ENCODE results near the gene CAPN10.
"Not testable (repeated sequence)": the region's sequence is repeated elsewhere in the genome, so short reads cannot be mapped to it uniquely, and the experiment has no call there.

Gene CAPN10

DNA sequence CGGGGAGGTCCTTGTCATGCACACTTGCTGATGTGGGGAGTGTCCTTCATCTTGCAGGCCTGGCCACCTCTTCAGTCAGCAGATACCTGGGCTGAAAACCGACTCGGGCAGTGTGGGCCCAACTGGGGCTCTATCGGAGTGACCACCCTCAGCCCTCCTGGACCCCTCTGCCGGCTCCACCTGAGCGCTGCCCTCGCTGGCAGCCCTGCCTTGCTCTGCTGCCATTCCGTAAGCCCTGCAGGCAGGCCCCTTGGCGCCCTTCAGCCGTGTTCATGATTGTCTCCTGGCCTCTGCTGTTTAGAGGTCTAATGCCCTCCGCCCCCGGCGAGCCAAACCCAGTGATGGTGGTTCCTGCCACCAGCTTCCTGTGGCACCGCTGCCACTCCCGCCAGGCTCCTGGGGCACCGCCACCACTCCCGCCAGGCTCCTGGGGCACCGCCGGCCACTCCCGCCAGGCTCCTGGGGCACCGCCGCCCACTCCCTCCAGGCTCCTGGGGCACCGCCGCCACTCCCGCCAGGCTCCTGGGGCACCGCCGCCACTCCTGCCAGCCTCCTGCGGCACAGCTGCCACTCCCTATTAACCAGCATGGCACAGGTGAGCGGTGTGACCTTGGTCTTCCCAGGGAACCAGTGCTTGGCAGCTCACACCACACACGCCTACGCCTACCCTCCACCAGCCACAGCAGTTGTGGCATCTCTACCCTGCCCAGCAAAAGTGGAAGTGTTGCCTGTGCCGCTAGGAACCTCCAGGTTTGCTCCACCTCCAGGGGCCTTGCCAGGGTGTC, 15.9 kb downstream of the CAPN10 start:
- no peak for DNase-seq (ENCODE audit: low read depth in 2 of 2)

DNA sequence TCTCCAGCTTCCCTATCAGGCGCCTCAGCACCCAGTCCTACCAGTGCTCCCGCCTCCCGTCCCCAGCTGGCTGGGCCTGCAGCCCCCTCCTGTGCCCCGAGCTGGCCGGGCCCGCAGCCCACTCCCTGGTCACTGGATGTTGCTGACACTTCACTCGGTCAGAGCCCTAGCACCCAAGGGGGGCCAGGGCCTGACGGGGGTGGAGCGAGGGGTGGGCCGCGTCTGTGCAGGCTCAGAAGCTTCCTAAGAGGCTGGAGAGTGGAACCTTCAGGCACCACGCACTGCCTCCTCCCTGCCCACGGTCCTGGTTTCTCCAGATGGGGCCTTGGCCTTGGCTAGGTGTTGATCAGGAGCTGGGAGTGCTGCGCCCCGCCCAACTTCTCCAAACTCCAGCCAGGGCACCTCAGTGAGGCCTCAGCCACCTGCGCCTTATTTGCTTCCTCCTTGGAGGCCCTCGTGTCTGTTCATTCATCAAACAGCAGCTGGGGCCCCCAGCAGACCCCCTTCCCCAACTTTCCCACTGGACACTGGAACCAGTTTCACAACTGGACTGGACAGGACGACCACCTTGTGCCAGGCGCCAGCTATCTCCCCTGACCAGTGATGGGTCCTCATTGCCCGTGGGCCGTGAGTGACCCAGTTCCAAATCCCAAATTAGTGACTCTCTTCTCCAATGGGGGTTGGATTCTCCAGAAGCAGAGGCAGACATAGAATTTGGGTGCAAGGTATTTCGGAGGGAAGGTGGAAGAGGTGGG, 16.7 kb downstream of the CAPN10 start:
- no peak for DNase-seq (ENCODE audit: low read depth in 2 of 2)

DNA sequence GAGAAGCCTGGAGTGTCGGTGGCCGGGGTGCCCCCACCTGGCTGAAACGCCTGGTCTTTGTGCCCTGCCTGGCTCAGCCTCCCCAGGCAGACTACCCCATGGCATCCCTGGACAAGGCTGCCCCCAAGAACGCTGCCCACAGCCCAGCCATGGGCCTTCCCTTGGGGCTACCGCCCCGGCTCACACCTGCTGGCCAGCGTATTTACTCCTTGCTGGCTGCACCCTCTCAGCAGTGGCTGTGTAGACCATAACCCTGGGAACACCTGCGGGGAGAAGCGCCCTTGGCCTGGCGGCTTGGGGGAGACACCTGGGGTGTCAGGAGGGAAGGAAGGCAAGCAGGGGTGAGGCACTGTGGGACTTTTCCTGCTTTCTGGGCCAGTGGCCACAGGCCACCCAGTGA, 17.3 kb downstream of the CAPN10 start:
- no peak for DNase-seq (ENCODE audit: low read depth in 2 of 2)

DNA sequence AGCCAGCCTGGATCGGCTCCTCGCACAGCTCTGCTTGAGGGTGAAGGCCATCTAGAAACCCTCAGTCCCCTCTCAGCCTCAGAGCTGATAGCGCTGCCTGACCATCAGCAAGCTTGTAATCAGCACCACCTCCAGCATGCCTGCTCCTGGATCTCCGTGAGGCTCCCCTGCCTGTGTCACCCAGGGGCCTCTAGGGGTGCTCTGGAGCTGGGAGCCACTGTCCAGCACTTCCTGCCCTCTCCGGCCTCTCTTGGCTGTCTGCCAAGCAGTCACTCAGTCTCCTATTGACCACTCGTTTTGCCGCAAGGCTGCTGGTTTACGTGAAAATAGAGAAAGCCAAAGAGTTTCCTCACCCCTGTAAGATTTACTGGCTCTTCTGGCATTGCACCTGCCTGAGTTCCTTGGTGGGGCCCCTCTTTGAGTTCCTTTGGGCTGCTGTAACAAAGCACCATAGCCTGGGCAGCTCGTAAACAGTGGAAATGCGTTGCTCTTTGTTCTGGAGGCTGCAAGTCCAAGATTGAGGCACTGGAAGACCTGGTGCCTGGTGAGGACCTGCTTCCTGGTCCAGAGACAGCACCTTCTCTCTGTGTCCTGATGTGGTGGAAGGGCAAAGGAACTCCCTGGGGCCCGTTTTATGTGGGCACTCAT, 17.9 kb downstream of the CAPN10 start:
- no peak for DNase-seq (ENCODE audit: low read depth in 2 of 2)

DNA sequence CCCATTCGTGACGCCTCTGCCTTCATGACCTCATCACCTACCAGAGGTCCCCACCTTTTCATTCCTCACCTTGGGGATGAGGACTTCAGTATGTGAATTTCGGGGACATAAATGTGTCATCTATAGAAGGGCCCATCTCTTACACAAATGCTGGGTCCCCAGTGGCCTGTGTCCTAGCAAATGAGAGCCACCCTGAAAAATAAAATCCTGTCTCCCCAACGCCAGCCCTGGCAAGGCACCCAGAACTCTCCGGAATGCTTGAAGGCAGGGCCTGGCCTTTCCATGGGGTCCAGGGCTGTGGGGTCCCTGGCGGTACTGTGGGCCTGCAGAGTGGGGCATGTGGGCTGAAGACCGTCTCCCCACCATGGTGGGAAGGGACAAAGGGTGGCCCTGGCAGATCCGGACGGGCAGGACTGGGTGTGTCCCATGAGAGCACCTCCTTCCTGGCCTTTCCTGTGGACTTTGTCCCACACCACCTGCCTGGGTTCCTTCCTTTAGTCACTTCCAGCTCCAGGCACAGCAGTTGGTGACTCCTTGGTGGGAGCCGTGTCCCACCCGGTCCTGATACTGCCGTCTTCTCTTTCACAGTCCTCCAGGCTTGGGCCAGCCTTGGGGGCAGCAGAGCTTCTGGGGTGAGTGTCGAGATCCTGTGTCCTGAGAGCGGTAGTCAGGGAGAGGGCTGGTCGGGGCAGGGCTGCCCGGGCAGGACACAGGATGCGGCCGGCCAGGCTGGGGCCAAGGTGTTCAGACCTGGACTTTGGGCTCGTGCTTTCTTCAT, 18.6 kb downstream of the CAPN10 start:
- no peak for DNase-seq (ENCODE audit: low read depth in 2 of 2)

DNA sequence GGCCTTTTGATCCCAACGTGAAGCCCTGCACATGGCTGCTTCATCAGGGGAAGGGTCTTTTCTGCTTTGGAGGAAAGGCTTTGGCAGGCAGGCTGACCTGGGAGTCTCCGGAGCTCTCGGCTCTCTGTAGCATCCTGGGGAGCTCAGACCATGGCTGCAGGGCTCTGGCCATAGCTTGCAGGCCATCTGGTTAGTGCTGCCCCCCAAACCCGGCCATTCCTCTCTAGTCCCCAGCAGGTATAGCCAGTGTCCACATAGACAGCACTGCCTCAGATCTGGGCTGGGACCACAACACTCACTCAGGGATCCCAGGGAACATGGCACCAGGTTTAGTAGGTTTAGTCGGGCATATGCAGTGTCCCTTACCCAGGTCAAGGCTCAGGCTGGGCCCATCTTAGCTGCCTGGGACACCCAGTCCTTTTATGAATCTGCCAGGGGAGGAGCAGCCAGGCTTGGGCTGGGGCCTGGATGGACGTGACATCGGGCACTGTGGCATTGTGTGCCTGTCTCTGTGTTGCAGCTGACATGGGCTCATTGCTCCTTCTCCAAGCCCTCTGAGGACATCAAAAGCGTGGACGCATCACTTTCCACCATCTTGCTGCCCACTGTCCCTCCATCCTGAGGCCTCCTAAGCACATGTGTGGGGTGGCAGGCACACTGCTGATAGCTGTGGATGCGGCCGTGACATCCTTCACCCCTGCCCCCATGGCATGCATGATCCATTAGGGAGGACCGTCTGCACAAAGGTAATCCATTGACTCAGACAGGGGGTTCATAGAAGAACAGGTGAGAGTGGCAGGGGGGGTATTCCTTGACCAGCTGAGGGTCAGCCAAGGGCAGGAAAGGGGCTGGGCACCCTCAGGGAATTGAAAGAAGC, 19.6 kb downstream of the CAPN10 start:
- no peak for DNase-seq (ENCODE audit: low read depth in 2 of 2)

DNA sequence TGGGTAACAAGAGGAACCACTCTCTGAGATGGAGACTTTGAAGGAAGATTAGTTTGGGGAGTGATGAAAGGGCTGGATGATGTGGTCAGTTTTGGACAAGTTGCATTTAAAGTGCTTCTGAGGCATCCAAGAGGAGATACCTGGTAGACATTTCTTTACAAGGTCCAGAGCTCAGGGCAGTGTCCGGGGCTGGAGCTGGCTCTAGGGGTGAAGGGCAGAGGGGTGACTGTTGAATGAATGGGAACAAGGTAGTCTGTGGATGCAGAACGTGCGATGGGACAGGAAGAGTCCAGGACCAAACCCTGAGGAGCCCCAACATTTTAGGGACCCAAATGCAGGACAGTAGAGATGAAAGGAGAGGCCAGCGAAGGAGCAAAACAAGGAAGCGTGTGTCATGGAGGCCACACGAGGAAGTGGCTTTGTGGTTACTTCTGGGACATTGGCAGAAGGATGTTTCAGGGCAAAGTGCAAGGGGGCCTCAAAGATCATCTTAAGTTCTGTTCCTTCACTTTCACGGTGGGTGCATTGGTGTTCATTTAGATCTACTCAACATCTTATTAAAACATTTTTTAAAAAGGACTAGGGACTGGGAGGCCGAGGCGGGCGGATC, 25.2 kb downstream of the CAPN10 start:
- DNase-seq (ENCODE audit: low read depth in 2 of 2) = no peak

DNA sequence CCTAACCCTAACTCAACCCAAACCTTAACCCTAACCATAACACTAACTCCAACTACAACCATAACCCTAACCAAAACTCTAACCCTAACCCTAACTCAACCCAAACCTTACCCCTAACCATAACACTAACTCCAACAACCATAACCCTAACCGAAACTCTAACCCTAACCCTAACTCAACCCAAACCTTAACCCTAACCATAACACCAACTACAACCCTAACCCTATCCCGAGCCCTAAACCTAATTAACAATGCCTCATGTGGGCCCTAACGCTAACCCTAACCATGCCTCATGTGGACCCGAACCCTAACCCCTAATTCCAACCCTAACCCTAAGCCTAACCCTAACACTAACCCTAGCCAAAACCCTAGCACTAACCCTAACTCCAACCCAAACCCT, 27.2 kb downstream of the CAPN10 start:
- no peak for DNase-seq (ENCODE audit: low read depth in 2 of 2)

DNA sequence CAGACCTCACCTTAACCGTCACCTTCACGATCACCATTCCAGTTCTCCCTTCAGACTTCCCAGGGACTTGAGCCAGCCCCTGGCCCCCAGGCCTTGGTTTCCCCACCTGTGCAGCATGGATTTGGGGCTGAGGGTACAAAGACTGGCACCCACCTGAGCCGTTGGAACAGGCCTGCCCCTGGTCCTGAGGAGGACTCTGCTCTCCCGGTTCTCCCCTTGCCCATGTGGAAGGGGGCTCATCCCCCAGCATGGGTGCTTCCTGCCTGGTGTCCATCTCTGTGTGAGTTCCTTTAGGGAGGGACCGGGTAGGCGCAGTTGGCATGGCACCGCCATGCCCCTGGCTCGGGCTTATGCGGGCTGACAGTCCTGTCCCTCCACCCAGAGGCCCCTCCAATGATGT, 27.9 kb downstream of the CAPN10 start:
- no peak for DNase-seq (ENCODE audit: low read depth in 2 of 2)

DNA sequence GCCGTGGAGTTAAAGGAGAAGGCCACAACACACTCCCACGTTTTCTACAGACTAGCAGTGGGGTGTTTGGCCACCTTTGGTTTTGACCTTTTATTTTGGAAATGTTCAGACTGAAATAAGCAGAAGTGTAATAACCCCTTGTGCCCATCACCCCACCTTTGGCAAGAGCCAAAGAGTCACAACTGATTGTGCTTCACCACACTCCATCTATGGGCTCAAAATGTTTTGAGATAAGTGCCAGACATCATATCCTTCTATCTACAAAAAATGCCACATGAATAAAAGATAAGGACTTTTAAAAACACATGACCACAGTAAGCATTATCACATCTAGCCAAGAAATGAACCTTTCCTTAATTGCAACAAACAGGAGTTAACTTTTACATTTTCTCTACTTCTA, 28.9 kb downstream of the CAPN10 start:
- no peak for DNase-seq (ENCODE audit: low read depth in 2 of 2)

DNA sequence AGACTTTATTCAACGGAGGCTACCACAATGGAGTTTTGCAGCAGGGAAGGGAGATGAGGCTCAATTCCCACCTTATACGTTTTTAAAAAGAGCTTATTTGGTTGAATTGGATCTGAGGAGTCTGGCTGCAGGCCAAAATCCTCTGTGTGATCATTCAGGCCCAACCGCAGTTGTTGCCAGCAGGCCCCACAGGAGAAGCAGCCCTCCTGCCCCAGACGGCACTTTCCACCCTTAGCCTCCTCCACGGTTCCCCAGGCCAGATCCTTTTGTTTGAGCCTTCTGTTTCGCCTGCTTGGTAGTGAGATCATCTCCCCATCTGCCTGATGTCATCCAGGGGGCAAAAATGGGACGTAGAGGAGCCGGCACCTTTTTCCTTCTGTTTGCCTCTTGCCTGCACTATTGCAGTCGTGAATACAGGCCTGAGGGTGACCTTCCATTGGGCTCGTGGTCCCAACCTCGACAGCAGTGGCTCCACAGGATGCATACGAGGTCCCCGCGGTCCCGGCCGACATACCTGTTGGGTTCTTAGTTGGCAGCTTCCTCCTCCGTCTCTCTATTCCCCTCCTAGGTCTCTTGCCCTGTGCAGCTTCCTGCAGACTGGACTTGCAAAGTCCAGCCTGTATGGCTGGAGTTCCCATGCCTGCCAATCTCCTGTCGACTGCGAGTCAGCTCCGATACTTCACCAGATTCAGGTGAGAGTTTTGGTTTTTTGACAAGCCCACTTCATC, 29.4 kb downstream of the CAPN10 start:
- DNase-seq (ENCODE audit: low read depth in 2 of 2) = no peak

DNA sequence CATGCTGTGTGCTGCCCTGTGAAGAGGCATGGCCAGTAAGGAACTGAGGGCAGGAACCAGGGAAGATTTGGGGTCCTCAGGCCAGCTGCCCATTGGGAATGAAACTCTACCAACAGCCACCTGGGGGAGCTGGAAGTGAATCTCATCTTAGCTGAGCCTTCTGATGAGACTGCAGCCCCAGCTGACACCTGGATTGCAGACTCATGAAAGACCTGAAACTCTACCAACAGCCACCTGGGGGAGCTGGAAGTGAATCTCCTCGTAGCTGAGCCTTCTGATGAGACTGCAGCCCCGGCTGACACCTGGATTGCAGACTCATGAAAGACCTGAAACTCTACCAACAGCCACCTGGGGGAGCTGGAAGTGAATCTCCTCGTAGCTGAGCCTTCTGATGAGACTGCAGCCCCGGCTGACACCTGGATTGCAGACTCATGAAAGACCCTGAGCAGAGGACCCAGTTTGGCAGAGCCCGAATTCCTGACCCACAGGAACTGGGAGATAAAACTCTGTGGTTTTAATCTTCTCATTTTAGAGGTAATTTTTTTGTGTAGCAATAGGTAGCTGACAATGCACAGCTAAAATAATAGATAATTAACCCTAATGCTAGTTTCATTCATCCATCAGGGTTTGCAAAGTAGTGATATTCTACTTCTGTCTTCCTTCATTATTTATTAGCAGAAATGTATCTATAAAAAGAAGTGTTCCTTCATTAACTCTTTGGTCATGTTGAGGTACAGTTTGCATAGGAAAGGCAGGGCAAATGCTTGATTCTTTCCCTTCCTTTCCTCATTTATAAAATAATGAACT, 30.5 kb downstream of the CAPN10 start:
- not testable (repeated sequence) for DNase-seq (ENCODE audit: low read depth in 2 of 2)

DNA sequence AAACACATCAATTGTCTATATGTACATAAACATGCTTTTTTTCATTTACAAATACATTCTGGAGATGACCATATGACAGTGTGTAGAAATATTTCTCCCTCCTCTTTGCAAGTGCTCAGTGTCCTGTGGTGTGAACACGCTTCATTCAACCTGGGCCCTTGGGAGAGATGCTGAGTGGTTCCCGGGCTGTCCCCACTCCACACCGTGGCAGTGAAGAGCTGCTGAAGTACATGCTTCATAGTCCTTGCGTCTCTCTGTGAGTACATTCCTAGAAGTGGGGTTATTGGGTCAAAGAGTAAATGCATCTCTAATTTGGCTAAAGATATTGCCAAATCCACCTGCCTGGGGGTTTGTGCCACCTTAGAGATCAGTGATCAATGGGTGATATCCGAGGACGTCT, 32.2 kb downstream of the CAPN10 start:
- no peak for DNase-seq (ENCODE audit: low read depth in 2 of 2)

DNA sequence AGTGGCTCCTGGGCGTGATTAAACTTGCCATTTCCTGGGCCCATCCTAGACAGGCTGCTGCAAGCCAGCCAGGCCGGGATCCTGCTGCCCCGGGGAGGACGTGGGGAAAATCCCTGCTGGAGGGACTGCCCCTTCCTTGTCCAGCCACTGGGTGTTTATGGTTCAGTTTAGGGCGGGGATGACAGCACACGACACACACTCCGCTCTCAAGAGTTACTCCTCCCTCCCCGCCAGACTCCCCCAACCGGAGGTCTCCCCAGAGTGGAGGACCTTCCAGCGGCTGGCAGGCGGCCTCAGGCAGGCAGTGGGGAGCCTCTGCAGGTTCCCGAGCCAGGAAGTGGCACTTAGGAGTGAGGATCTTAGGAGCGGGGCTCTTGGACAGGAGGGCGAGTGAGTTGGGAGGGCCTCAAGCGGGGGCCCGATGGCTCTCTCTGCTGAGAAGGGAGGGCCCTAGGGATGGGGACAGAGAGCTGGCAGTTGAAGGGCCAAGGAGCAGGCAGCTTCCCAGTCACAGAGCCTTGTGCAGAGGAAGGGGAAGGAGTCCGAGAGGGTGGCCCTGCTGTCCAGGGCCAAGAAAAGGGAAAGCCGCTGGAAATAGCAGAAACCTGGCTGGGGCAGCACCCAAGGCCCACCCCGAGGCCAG, 33.1 kb downstream of the CAPN10 start:
- no peak for DNase-seq (ENCODE audit: low read depth in 2 of 2)

DNA sequence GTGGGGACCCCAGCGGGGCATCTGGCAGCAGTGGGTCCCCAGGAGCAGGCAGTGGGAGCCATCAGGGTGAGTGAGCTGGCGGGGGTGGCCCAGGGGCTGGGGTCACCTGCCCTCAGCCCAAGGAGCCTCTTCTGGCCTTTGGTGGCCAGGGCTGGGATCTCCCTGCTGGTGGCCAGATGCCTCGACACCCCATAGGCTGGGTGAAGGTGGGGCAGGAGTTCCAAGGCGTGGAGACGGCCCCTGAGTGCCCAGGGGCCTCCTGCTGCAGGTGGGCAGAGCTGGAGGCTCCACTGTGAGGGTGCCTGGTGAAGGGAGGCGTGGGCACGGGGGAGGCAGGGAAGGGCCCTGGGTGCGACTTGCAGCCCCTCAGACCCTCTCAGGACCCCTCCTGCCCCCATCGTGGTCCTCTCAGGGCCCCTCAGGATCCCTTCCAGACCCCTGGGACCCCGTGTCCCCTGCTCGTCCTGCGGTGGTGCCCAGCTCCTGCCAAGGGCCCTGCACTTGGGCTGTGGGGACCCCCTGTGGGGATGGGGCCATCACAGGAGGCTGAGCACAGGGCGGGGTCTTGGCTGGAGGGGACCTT, 33.7 kb downstream of the CAPN10 start:
- no peak for DNase-seq (ENCODE audit: low read depth in 2 of 2)

DNA sequence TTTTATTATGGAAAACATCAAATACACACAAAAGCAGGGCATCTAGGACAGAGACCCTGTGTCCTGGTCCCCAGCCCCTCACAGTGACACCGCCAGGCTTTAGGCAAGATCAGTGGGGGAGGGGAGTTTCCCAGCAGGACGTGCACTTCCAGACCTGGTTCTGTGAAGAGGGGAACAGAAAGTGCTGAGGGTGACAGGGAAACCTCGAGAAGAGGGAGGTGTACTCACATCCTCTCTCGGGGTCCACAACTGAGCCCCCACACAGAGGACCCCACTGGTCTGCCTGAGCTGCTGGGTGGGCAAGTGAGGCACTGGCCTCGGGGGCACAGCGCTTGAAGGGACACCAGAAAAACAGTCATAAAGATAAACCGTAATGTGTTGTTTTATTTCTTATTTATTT, 34.3 kb downstream of the CAPN10 start:
- no peak for DNase-seq (ENCODE audit: low read depth in 2 of 2)

DNA sequence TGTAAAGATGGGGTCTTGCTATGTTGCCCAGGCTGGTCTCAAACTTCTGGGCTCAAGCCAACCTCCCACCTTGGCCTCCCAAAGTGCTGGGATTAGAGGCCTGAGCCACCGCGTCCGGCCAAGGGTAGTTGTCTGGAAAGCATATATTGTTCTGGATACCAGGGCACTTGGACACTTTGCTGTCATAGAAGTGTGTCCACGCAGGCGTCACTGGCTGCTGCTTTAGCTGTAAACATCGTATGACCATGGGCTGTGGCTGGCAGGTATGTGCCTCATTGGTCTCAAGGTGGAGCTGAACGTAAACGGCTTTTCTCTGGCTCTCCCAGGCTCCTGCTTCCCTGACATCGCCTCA, 35.5 kb downstream of the CAPN10 start:
- DNase-seq (ENCODE audit: low read depth in 2 of 2) = no peak

DNA sequence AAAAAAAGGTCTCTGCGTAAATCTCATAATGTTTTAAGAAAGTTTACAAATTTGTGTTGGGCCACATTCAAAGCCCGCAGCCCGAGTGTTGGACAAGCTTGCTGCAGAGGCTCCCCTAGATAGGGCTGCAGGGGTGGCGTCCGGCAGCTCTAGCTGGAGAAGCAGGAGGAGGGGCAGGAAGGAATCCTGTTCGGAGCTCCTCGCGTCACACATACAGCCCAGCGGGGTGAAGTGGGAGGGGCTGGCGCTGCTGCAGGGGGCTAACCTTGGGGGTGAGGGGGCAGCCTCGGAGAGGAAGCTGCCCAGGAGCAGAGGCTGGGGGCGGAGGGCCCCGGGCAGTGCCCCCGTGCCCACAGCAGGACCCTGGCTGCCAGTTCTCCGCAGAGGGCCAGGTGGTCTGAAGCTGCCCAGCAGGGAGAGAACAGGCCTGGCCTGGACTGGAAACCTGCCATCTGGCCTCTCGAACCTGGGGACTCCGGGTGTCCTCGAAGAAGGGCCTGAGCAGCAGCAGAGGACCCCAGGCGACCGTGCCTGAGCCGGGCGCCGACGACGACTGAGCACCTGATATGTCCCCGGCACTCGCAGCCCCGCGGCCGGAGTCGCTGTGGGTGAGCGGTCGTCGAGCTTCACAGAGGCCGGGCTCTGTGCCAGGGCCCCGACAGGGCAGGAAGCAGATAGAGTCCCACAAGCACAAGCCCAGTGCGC, 36.1 kb downstream of the CAPN10 start:
- no peak for DNase-seq (ENCODE audit: low read depth in 2 of 2)
